Measurements from ENCODE around the gene SORCS2.

Gene SORCS2

GRCh38 chr4:7774301-7775294 lies 582.3 kb downstream of the SORCS2 start:
- ATAC-seq (replicated peaks): no peak
- H3K9me3 Mint-ChIP-seq: no peaks in the 10 kb centered on the region
- H3K27ac Mint-ChIP-seq: no peak overlapping the region
- no peaks in the 10 kb centered on the region for H3K27me3 Mint-ChIP-seq
- no peak overlapping the region for H3K4me3 Mint-ChIP-seq
- peaks cover 7% of the 10 kb centered on the region for H3K36me3 Mint-ChIP-seq (ENCODE audit: insufficient read depth)
- H3K4me1 Mint-ChIP-seq (ENCODE audit: low read depth in 2 of 2): peaks cover 20 to 27% of the 10 kb centered on the region in 2 donors
- no peak for DNase-seq

DNA sequence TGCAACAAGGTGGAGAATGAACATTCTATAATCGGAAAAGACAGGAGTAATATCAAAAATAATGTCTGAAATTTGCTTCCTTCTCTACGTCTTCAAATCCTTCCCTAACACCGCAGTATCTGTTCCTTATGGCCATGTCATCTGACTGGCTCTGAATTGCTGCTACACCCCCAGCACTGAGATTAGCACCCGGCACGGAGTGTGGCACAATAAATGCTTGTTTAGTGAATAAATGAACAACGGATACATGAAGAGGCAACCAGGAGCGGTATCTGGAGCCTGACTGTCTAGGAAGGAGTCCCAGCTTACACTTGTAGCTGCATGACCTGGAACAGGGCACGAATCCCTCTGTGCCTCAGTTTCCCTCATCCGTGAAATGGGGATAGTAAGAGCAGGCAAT lies 583.1 kb downstream of the SORCS2 start:
- Mint-ChIP-seq H3K27me3 (no peaks in the 10 kb centered on the region), H3K9me3 (no peaks in the 10 kb centered on the region), H3K4me3 (no peak overlapping the region), H3K4me1 (ENCODE audit: low read depth in 2 of 2) (peaks cover 19% of the 10 kb centered on the region in 2 donors), H3K36me3 (ENCODE audit: insufficient read depth) (peaks cover 3% of the 10 kb centered on the region), H3K27ac (no peak overlapping the region)
- ATAC-seq (replicated peaks) (no peak), DNase-seq (no peak)

DNA sequence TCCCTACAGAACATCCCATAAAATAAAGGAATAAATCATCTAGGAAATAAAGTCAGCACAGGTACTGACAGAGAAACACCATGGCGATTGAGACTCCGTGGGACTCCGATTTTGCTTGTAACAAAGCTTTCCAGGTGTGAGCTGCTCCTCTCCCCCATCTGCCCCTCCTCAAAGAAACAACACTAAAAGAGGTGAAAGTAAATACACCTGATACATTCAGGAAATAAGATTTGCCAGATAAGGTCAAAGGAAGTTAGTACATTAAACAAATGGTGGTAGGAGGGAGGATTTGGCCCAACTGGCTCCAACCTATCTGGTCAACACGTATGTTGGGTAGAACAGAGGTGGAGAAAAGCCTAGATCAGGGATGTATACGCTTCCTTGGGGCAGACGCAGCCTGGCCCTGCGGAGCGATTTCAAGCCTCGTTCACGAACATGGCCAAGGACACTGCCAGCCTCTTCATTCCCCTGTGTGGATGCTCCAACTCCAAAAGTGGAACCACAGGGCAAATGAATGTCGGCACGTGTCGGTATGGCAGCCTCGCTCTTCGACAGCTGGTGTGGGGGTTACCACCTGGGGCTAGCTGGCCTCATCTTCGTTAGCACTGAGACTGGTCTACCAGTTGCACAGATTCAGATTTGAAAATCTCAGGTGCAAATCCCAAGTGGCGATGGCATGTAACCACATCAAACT lies 584.8 kb downstream of the SORCS2 start:
- ATAC-seq (replicated peaks) (no peak), DNase-seq (no peak)
- Mint-ChIP-seq H3K27ac (no peak overlapping the region), H3K9me3 (no peaks in the 10 kb centered on the region), H3K4me3 (no peak overlapping the region), H3K27me3 (no peaks in the 10 kb centered on the region), H3K4me1 (ENCODE audit: low read depth in 2 of 2) (peaks cover 13 to 25% of the 10 kb centered on the region in 2 donors), H3K36me3 (ENCODE audit: insufficient read depth) (peaks cover 3% of the 10 kb centered on the region)

DNA sequence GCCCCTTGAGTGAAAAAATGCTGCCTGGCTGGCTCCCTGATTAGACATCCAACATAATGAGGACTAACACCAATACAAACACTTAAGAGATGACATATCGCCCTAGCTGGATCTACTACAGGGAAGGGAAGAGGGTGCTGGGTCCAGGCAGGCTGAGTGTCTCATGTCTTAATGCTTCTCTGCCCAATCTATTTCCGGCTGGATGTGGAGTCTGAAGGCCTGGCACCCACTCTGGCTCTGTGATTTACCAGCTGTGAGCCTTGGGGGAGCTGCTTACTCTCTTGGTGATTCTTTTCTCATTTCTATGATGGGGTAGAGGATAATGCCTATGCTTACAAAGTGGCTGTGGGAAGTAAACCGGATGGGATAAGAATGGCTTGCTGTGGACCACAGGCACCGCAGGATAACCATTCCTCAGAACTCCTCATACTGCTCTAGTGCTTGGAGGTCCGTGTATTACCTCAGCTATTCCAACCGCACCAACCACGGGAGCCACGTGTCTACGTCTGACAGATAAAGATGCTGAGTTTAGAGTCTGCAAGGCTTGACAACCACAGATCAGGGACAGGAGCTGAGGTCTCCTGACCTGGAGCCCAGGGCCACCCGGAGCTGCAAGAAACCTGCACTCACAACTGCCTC lies 585.7 kb downstream of the SORCS2 start:
- Mint-ChIP-seq H3K27ac (no peak overlapping the region), H3K27me3 (no peaks in the 10 kb centered on the region), H3K4me3 (no peak overlapping the region), H3K36me3 (ENCODE audit: insufficient read depth) (peaks cover 3% of the 10 kb centered on the region), H3K9me3 (no peaks in the 10 kb centered on the region), H3K4me1 (ENCODE audit: low read depth in 2 of 2) (peaks cover 14 to 31% of the 10 kb centered on the region in 2 donors)
- DNase-seq (no peak), ATAC-seq (replicated peaks) (no peak)

DNA sequence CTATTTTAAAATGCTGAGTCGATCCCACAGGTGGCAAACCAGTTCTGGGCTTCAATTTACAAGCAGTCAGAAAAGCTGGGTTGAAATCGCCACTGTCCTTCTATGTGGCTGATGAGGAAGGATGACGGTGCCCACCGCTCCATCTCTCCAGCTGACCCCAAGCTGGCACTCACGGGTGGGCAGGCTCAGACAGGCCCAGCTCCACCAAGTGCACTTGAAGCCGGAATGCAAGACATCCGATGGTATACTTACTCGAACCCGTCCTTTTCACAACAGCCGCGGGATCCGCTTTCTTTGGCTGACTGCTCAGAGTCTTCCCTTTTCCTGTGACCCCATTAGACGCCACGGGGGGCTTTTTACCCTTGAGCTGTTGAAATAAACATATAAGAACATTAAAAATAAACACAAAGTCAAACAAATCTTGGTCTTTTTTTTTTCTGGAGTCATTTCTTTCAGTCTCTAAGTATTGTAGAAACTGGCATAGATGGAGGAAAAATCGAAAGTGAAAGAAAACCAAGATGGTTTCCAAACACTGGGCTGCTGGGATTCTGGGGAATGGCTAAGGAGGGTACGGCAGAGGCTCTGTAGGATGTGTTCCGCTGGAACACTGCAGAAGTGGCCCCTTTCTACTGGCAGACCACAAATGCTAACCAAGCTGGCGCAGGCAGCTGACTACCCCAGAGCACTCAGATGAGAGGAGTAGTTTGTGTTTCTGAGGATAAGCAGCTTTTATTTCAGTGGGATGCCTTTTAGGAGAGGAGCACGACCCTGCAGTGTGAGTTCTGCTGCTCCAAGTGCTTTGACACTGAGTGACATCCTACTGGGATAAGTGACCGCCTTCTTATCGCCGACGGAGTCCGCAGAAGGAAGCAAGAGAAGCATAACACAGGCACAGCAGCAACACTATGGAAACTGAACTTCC lies 586.4 kb downstream of the SORCS2 start:
- Mint-ChIP-seq H3K4me3 (no peak overlapping the region), H3K27ac (no peak overlapping the region), H3K4me1 (ENCODE audit: low read depth in 2 of 2) (peaks cover 18 to 38% of the 10 kb centered on the region in 2 donors), H3K27me3 (no peaks in the 10 kb centered on the region), H3K9me3 (no peaks in the 10 kb centered on the region), H3K36me3 (ENCODE audit: insufficient read depth) (peaks cover 6% of the 10 kb centered on the region)
- DNase-seq (no peak), ATAC-seq (replicated peaks) (no peak)

GRCh38 chr4:7779432-7779768 lies 587.1 kb downstream of the SORCS2 start:
- ATAC-seq (replicated peaks): no peak
- Mint-ChIP-seq H3K27ac (no peak overlapping the region), H3K9me3 (no peaks in the 10 kb centered on the region), H3K36me3 (ENCODE audit: insufficient read depth) (peaks cover 4% of the 10 kb centered on the region), H3K27me3 (no peaks in the 10 kb centered on the region), H3K4me1 (ENCODE audit: low read depth in 2 of 2) (peaks cover 18 to 40% of the 10 kb centered on the region in 2 donors), H3K4me3 (no peak overlapping the region)
- DNase-seq: no peak

GRCh38 chr4:7780751-7781348 lies 588.5 kb downstream of the SORCS2 start:
- Mint-ChIP-seq H3K36me3 (ENCODE audit: insufficient read depth) (peaks cover 3% of the 10 kb centered on the region), H3K27ac (peak overlapping the region; percentile 35 to 91), H3K4me3 (peak overlapping the region in 1 of 2 donors; percentile 31), H3K4me1 (ENCODE audit: low read depth in 2 of 2) (peaks cover 20 to 40% of the 10 kb centered on the region in 2 donors), H3K27me3 (no peaks in the 10 kb centered on the region), H3K9me3 (no peaks in the 10 kb centered on the region)
- no peak for DNase-seq
- ATAC-seq (replicated peaks): no peak

- Mint-ChIP-seq H3K36me3 (ENCODE audit: insufficient read depth) (peaks cover 3% of the 10 kb centered on the region), H3K27me3 (no peaks in the 10 kb centered on the region), H3K4me1 (ENCODE audit: low read depth in 2 of 2) (peaks cover 20 to 40% of the 10 kb centered on the region in 2 donors), H3K4me3 (peak overlapping the region; percentile 31 to 40), H3K27ac (peak overlapping the region; percentile 35 to 91), H3K9me3 (no peaks in the 10 kb centered on the region)
- ATAC-seq (replicated peaks) (no peak), DNase-seq (no peak)
These were observed 589.0 kb downstream of the SORCS2 start for GRCh38 chr4:7781366-7781765.

GRCh38 chr4:7781993-7782392 lies 589.7 kb downstream of the SORCS2 start:
- peaks cover 3% of the 10 kb centered on the region for H3K36me3 Mint-ChIP-seq (ENCODE audit: insufficient read depth)
- H3K4me3 Mint-ChIP-seq: no peak overlapping the region
- H3K27ac Mint-ChIP-seq: peak overlapping the region in 1 of 2 donors; percentile 91

DNA sequence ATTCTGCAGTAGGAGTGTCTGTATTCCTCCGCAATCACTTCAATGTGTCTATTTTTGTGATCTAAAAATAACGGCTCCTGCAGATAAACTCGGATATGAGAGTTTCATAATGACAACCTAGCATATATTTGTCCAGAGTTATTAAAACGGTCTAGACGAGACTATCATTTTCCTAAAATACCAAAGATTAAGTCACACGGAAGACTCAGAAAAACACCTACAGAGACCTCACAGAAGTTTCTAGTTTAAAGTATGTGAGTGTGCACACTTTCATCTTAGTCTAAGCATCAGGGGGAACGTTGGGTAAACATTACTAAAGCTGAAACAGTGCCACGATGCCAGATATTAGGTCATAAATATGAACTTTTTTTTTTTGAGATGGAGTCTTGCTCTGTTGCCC lies 590.4 kb downstream of the SORCS2 start:
- Mint-ChIP-seq H3K4me3 (no peak overlapping the region), H3K9me3 (no peaks in the 10 kb centered on the region), H3K27me3 (no peaks in the 10 kb centered on the region), H3K36me3 (ENCODE audit: insufficient read depth) (peaks cover 3% of the 10 kb centered on the region), H3K27ac (peak overlapping the region in 1 of 2 donors; percentile 91), H3K4me1 (ENCODE audit: low read depth in 2 of 2) (peaks cover 20 to 40% of the 10 kb centered on the region in 2 donors)
- ATAC-seq (replicated peaks) (no peak), DNase-seq (no peak)

More at GRCh38 chr4:7781993-7782392, 589.7 kb downstream of the SORCS2 start:
- Mint-ChIP-seq H3K9me3 (no peaks in the 10 kb centered on the region), H3K27me3 (no peaks in the 10 kb centered on the region), H3K4me1 (ENCODE audit: low read depth in 2 of 2) (peaks cover 20 to 40% of the 10 kb centered on the region in 2 donors)
- ATAC-seq (replicated peaks) (no peak), DNase-seq (no peak)

GRCh38 chr4:7783541-7783940 lies 591.2 kb downstream of the SORCS2 start:
- H3K4me1 Mint-ChIP-seq (ENCODE audit: low read depth in 2 of 2): peaks cover 20 to 33% of the 10 kb centered on the region in 2 donors
- no peak overlapping the region for H3K4me3 Mint-ChIP-seq
- H3K36me3 Mint-ChIP-seq (ENCODE audit: insufficient read depth): peaks cover 3% of the 10 kb centered on the region
- DNase-seq: no peak
- peak overlapping the region; percentile 49 to 91 for H3K27ac Mint-ChIP-seq
- no peaks in the 10 kb centered on the region for H3K27me3 Mint-ChIP-seq
- ATAC-seq (replicated peaks): no peak
- H3K9me3 Mint-ChIP-seq: no peaks in the 10 kb centered on the region

GRCh38 chr4:7784131-7784870 lies 592.0 kb downstream of the SORCS2 start:
- Mint-ChIP-seq H3K36me3 (ENCODE audit: insufficient read depth) (peaks cover 6% of the 10 kb centered on the region), H3K27ac (no peak overlapping the region), H3K4me1 (ENCODE audit: low read depth in 2 of 2) (peaks cover 17 to 32% of the 10 kb centered on the region in 2 donors), H3K4me3 (no peak overlapping the region), H3K27me3 (no peaks in the 10 kb centered on the region), H3K9me3 (no peaks in the 10 kb centered on the region)
- DNase-seq (no peak), ATAC-seq (replicated peaks) (no peak)
